Endothelial cell of umbilical vein (primary cell): ENCODE results near the gene PABPC1L.

Experiments
- MYC ChIP-seq: IDR thresholded peaks from one replicate; pipeline ENCODE4 v1.6.1; 2011; ENCODE audit warnings: mild to moderate bottlenecking, low read depth, low read length
- POLR2A ChIP-seq: IDR thresholded peaks from 2 replicates; pipeline ENCODE4 v1.6.1; 2012; ENCODE audit warnings: low read depth, mild to moderate bottlenecking, control low read depth, low read length
- POLR2AphosphoS5 ChIP-seq: IDR thresholded peaks from 2 replicates; pipeline ENCODE4 v1.6.1; 2012; ENCODE audit warnings: low read depth, mild to moderate bottlenecking, control low read depth, low read length, moderate library complexity; ENCODE audit not compliant: insufficient read depth
- TF ChIP-seq, protein P1 (sequence below), 2 donors: IDR thresholded peaks; 1 replicate in 1 of 2; 2 replicates in 1 of 2; pipeline ENCODE4 v1.5.1; 2011; ENCODE audit warnings: low read length in 2 of 2, mild to moderate bottlenecking in 2 of 2, moderate library complexity in 2 of 2, control low read depth in 1 of 2, inconsistent platforms in 1 of 2, low read depth in 1 of 2; ENCODE audit not compliant: insufficient read depth in 1 of 2; ENCODE audit errors: extremely low read depth in 1 of 2

DNA sequence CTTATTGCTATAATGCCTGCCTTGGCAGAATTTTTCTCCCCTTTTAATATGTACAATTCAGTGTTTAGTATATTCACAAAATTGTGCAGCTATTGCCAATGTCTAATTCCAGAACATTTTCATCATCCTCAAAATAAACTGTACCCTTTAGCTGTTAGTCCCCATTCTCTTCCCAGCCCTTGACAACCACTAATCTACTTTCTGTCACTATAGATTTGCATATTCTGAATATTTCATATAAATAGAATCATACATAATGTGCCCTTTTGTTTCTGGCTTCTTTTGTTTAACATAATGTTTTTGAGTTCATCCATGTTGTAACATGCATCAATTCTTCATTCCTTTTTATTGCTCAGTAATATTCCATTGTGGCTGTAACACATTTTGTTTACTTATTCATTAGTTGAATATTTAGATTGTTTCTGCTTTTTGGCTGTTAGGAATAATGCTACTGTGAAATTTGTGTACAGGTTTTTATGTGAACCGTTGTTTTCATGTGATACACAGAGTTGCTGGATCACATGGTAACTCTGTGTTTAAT lies 78.8 kb downstream of the PABPC1L start:
- TF ChIP-seq, protein P1, sequence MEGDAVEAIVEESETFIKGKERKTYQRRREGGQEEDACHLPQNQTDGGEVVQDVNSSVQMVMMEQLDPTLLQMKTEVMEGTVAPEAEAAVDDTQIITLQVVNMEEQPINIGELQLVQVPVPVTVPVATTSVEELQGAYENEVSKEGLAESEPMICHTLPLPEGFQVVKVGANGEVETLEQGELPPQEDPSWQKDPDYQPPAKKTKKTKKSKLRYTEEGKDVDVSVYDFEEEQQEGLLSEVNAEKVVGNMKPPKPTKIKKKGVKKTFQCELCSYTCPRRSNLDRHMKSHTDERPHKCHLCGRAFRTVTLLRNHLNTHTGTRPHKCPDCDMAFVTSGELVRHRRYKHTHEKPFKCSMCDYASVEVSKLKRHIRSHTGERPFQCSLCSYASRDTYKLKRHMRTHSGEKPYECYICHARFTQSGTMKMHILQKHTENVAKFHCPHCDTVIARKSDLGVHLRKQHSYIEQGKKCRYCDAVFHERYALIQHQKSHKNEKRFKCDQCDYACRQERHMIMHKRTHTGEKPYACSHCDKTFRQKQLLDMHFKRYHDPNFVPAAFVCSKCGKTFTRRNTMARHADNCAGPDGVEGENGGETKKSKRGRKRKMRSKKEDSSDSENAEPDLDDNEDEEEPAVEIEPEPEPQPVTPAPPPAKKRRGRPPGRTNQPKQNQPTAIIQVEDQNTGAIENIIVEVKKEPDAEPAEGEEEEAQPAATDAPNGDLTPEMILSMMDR (IDR thresholded peaks at IDR 0.05; ENCODE audit: extremely low read depth in 1 of 2, insufficient read depth in 1 of 2, low read depth in 1 of 2, low read length in 2 of 2): no peak
- TF ChIP-seq POLR2A: no peak
- TF ChIP-seq MYC: no peak
- no peak for TF ChIP-seq POLR2AphosphoS5
